Gastroesophageal sphincter (tissue), 3 donors: ENCODE results near the gene THY1.

ENCODE experiments used
- EP300 ChIP-seq: sonication (generic); formaldehyde crosslinking; IDR thresholded peaks from one replicate; pipeline ENCODE4 v1.6.1; 2017; ENCODE audit warnings: antibody characterized with exemption, mild to moderate bottlenecking
- TF ChIP-seq, protein P1 (sequence below), 4 experiments: fragments of 200-600 bp in 2 of 4; fragments of 450-650 bp in 2 of 4; sonication (generic) in 1 of 4; IDR thresholded peaks; one replicate each; pipeline ENCODE4 v1.5.1; 2017 to 2019; ENCODE audit warnings: antibody characterized with exemption in 4 of 4, mild to moderate bottlenecking in 2 of 4, moderate library complexity in 2 of 4

- TF ChIP-seq, protein P1, sequence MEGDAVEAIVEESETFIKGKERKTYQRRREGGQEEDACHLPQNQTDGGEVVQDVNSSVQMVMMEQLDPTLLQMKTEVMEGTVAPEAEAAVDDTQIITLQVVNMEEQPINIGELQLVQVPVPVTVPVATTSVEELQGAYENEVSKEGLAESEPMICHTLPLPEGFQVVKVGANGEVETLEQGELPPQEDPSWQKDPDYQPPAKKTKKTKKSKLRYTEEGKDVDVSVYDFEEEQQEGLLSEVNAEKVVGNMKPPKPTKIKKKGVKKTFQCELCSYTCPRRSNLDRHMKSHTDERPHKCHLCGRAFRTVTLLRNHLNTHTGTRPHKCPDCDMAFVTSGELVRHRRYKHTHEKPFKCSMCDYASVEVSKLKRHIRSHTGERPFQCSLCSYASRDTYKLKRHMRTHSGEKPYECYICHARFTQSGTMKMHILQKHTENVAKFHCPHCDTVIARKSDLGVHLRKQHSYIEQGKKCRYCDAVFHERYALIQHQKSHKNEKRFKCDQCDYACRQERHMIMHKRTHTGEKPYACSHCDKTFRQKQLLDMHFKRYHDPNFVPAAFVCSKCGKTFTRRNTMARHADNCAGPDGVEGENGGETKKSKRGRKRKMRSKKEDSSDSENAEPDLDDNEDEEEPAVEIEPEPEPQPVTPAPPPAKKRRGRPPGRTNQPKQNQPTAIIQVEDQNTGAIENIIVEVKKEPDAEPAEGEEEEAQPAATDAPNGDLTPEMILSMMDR (IDR thresholded peaks at IDR 0.05) = no peak
- TF ChIP-seq EP300 = no peak
These were observed 23.5 kb upstream of the THY1 start for GRCh38 chr11:119446434-119446833.
